Measurements from ENCODE around the gene ATG7.

The ATG7 gene, protein sequence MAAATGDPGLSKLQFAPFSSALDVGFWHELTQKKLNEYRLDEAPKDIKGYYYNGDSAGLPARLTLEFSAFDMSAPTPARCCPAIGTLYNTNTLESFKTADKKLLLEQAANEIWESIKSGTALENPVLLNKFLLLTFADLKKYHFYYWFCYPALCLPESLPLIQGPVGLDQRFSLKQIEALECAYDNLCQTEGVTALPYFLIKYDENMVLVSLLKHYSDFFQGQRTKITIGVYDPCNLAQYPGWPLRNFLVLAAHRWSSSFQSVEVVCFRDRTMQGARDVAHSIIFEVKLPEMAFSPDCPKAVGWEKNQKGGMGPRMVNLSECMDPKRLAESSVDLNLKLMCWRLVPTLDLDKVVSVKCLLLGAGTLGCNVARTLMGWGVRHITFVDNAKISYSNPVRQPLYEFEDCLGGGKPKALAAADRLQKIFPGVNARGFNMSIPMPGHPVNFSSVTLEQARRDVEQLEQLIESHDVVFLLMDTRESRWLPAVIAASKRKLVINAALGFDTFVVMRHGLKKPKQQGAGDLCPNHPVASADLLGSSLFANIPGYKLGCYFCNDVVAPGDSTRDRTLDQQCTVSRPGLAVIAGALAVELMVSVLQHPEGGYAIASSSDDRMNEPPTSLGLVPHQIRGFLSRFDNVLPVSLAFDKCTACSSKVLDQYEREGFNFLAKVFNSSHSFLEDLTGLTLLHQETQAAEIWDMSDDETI

DNA sequence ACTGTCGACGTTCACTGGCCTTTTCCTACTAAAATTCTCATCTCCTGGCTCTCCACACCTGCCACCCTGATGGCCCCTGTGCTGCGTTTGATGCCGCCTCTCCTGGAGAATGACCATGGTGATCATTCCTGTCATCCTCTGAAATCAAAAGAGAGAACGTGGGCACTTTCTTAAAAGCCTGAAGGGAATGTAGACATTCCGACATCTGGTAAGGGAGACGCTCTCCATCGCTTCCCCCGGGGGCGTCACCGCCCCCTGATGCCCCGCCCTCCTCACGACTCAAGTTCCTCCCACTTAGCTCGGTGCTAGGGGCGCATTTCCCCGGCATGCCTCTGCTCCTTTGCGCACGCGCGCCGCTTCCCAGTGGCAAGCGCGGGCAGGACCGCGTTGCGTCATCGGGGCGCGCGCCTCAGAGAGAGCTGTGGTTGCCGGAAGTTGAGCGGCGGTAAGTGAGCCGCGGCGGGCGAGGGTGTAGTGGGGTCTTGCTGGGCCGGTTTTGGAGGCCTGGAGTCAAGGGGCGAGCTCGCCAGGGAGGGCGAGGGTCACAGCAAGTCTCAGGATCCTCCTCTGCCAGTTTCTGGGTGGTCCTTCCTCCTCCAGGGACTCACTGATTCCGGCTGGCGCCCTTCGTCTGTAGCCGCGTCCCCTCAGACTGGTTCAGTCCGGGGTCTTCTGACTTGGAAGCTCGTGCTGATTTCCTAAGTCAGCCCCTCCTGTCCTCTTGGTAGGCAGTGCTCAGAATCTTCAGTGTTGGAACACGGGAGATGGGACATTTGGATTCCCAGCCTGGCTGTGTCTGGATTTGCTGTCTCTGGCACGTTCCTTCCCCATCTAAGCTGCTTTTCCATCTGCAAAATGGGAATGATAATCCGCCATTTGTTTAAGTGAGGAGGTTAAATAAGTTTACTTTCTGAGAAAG is at the start of gene ATG7:
Gene ATG7 (plus strand): TSS at position 412 of the 919 bp plus-strand sequence. CDS start 26,299 bp downstream, outside the sequence.
- DNase-seq (ENCODE audit: low read depth in 1 of 2, low spot score in 1 of 2), result peak; percentile 92 to 95

GRCh38 chr3:11224010-11224409 is 48.2 kb upstream of the ATG7 start:
- DNase-seq (ENCODE audit: low read depth in 1 of 2, low spot score in 1 of 2), result no peak

DNA sequence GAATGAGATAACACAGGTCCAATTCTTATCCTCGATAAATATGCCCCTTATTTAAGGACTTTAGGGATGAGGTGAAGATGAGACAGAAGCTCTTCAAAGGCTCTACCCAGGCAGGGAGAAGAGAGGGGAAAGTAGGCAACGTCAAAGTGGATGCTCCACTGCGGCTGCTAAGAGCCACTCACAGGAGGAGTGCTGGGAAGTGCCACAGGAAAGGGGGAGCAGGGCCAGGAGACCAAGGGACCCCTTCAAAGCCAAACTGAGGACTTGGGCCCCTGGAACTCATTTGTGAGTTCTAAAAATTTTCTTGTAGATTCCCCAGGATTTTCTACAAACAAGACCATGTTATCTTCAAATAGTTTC is 47.3 kb upstream of the ATG7 start:
- DNase-seq (ENCODE audit: low read depth in 1 of 2, low spot score in 1 of 2), result no peak

GRCh38 chr3:11226042-11226370 is 46.2 kb upstream of the ATG7 start:
- no peak for DNase-seq (ENCODE audit: low read depth in 1 of 2, low spot score in 1 of 2)

GRCh38 chr3:11228041-11228440 is 44.2 kb upstream of the ATG7 start:
- no peak for DNase-seq (ENCODE audit: low read depth in 1 of 2, low spot score in 1 of 2)

DNA sequence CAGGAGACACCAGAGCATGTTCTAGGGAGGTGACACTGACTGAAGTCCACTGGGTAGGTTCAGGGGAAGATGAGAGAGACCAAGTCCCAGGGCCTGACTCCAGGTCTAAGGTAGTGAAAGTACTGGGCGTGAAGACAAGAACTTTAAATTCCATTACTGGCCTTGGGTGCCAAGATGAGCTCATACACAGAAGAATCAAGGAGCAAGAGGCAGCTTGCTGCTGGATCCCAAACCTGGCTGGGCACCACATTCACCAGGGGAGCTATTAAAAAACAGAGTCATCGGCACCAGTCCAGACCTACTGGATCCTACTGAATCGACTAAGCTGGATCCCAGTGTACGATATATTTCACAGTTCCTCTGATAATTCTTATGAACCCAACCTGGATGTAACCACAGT is 42.1 kb upstream of the ATG7 start:
- no peak for DNase-seq (ENCODE audit: low read depth in 1 of 2, low spot score in 1 of 2)

DNA sequence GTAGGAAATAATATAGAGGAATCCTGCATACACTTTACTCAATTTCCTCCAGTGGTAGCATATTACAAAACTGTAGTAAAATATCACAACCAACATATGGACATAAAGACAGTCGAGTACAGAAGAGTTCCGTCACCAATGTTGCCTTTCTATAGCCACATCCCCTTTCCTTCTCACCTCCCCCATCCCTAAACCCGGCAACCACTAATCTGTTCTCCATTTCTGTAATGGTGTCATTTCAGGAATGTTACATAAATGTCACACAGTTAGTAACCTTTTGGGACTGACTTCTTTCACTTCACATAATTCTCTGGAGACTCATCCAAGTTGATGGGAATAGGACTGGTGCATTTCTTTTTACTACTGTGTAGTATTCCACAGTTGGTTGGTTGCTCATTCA is 41.4 kb upstream of the ATG7 start:
- no peak for DNase-seq (ENCODE audit: low read depth in 1 of 2, low spot score in 1 of 2)

DNA sequence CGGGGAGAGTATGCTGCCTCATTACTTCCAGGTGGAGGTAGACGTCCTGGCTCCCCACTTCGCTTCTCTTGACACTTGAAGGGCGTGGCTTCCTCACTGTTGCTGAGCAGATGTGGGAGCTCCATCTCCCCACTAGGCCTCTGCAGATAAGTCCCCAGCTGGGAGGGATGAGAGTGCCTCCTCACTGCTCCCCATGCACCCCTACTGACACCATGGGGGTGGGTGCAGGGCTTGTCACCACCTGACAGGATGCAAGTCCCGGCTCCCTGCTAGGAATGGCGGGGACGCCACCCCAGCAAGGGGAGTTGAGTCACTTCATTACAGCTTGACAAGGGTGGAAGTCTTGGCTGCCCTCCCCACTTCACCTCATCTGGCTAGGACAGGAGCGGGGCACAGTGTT is 36.8 kb upstream of the ATG7 start:
- DNase-seq (ENCODE audit: low read depth in 1 of 2, low spot score in 1 of 2), result no peak

DNA sequence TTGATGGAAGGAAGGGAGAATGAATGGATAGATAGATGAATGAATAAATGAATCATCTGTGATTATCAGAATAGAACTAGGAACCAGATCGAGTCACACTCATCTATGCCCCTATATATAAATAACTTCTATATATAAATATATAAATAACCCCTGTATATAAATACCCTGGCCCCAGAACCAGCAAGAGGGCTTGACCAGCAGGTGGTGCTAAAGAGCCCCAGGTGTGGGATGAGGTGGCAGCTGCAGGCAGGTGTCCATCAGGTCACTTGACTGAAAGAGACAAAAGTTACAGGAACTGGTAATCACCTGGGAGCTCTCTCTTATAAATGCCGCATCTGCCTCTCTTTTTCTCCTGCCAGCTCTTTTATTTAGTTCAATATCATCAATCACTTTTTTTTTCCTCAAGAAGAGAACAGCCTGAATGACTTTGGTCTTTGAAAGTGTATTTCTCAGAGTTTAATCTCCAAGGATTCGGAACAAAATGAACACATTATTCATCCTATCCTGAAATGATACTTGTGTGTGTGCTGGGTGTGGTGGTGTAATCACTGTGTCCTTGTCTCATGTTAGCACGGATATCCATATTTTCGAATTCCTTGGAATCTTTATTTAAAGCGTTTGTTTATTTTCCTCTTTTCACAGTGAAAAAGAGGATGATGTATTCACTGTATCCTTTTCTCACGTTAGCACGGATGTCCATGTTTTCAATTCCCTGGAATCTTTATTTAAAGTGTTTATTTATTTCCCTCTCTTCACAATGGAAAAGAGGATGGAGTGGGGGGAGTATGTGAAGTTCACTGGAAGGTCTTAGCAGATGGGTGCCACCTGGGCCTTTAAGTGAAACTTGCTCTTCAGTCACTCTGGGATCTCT is 35.4 kb upstream of the ATG7 start:
- DNase-seq (ENCODE audit: low read depth in 1 of 2, low spot score in 1 of 2), result peak; percentile 55 to 63

GRCh38 chr3:11238060-11238459 is 34.1 kb upstream of the ATG7 start:
- no peak for DNase-seq (ENCODE audit: low read depth in 1 of 2, low spot score in 1 of 2)

DNA sequence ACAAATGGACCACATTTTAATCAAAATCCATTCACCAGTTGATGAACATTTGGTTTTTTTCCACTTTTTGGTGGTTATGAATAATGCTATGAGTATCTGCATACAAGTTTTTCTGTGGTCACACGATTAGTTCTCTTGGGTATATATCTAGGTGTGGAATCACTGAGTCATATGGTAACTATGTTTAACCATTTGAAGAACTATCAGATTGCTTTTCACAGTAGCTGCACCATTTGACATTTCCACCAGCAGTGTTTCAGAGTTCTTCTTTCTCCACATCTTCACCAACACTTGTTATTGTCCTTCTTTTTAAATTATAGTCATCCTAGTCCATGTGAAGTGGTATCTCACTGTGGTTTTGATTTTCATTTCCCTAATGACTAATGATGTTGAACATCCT is 33.3 kb upstream of the ATG7 start:
- DNase-seq (ENCODE audit: low read depth in 1 of 2, low spot score in 1 of 2), result no peak

- DNase-seq (ENCODE audit: low read depth in 1 of 2, low spot score in 1 of 2), result no peak
These were observed 32.4 kb upstream of the ATG7 start for GRCh38 chr3:11239796-11240195.

DNA sequence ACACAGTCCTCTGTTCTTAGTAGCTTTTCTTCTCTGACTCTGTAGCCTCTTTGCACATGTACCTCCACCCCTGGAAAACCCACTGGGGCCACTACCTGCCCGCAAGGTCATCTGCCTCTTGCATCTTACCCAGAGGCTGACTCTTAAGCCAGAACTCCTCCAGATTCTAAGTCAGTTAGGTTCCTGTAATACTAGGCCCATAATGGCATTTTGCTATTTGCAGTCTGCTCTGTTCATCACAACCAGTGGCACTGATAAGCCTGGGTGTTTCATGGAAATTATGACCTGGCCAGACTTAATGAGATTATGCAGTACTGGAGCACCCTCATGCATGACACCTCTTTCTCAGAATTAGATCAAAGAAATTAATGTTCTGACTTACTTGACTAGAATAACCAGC is 31.7 kb upstream of the ATG7 start:
- DNase-seq (ENCODE audit: low read depth in 1 of 2, low spot score in 1 of 2), result no peak

- DNase-seq (ENCODE audit: low read depth in 1 of 2, low spot score in 1 of 2), result no peak
These were observed 28.0 kb upstream of the ATG7 start for GRCh38 chr3:11244121-11244677.

DNA sequence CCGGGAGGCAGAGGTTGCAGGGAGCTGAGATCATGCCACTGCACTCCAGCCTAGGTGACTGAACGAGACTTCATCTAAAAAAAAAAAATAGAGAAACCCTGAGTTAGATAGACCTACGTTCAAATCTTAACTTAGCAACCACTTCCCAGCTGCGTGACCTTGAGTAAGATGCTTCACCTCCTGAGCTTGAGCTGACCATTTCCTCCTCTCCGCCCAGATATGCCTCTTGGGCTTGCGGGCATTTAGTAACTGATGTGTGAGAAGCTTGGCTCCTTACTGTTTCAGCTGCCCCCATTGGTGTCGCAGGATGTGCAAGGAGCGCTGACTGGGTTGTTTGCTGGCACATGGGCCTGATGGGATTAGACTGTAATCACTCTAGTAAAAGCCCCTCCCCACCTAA is 26.9 kb upstream of the ATG7 start:
- DNase-seq (ENCODE audit: low read depth in 1 of 2, low spot score in 1 of 2), result no peak

GRCh38 chr3:11245827-11246662 is 26.2 kb upstream of the ATG7 start:
- no peak for DNase-seq (ENCODE audit: low read depth in 1 of 2, low spot score in 1 of 2)

- no peak for DNase-seq (ENCODE audit: low read depth in 1 of 2, low spot score in 1 of 2)
These were observed 25.6 kb upstream of the ATG7 start for GRCh38 chr3:11246663-11246970.

- no peak for DNase-seq (ENCODE audit: low read depth in 1 of 2, low spot score in 1 of 2)
These were observed 24.8 kb upstream of the ATG7 start for GRCh38 chr3:11247362-11247761.

DNA sequence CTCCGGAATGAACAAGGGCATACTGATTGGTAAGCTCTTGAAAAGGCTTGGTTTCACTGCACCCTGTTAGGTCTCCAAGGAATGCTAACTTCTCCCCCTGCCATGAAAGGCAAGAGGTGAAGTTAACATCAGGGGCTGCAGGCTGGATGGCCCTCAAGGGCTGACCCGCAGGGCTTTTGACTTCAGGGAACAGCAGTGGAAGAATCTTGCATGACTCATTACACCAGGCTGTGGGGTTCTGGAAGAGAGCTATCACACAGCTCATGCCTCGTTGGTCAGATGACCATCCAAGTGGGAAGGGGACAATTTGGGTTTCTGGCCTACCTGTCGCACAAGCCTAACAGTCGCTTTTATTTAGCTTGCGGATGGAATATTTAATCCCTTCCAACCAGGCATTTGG is 23.6 kb upstream of the ATG7 start:
- no peak for DNase-seq (ENCODE audit: low read depth in 1 of 2, low spot score in 1 of 2)
